HG03060 (cell line): ENCODE results near the gene SYT15.
"Not testable (repeated sequence)": the region's sequence is repeated elsewhere in the genome, so short reads cannot be mapped to it uniquely, and the experiment has no call there.

Experiments
- ATAC-seq: cut with Tn5 transposase; IDR thresholded peaks from one replicate; pipeline ENCODE4 v1.9.1; 2021; ENCODE audit warnings: low read depth, moderate number of reproducible peaks; ENCODE audit not compliant: unreplicated experiment

The SYT15 gene

GRCh38 chr10:46585246-46585645 lies 6.3 kb downstream of the SYT15 start:
- not testable (repeated sequence) for ATAC-seq

DNA sequence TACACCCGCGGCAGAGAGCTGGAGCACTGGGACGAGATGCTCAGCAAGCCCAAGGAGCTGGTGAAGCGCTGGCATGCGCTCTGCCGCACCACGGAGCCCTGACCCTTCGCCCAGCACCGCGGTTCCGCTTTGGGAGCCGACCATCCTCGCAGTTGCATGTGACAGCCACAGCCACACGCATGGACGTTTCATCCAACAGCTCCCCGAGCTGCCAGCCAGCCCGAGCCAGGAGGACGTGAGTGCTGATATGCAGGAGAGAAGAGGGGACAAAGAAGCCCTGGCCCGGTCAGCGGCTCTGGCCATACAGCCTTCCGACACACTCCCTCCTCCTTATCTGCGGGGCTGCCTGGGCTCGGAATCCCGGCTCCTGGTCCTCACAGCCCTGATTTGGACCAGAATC lies 8.6 kb downstream of the SYT15 start:
- ATAC-seq, result not testable (repeated sequence)

- ATAC-seq, result not testable (repeated sequence)
Observed at GRCh38 chr10:46588221-46588620, 9.3 kb downstream of the SYT15 start.

- ATAC-seq, result not testable (repeated sequence)
Observed at GRCh38 chr10:46589589-46589988, 10.7 kb downstream of the SYT15 start.

GRCh38 chr10:46591053-46591452 lies 12.1 kb downstream of the SYT15 start:
- ATAC-seq, result not testable (repeated sequence)

GRCh38 chr10:46593307-46593706 lies 14.4 kb downstream of the SYT15 start:
- not testable (repeated sequence) for ATAC-seq

- not testable (repeated sequence) for ATAC-seq
Observed at GRCh38 chr10:46594453-46595063, 15.6 kb downstream of the SYT15 start.

DNA sequence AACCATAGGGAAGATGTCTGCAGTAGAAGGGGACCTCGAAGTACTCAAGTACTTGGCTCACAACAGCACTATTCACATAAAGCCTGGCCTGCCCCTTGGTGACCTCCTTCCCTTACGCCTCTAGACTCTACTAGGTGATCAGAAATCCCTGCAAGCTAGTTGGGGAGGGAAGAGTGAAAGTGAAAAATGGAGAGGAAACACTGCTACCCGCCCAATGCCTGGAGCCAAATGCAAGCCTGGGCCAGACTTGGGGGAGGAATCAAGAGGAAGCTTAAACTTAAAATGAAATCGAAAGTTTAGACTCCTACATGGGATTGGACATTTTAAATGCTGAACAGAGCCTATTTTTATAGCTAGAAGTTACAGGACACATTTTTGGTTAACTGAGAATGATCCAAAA lies 17.6 kb downstream of the SYT15 start:
- ATAC-seq, result not testable (repeated sequence)

DNA sequence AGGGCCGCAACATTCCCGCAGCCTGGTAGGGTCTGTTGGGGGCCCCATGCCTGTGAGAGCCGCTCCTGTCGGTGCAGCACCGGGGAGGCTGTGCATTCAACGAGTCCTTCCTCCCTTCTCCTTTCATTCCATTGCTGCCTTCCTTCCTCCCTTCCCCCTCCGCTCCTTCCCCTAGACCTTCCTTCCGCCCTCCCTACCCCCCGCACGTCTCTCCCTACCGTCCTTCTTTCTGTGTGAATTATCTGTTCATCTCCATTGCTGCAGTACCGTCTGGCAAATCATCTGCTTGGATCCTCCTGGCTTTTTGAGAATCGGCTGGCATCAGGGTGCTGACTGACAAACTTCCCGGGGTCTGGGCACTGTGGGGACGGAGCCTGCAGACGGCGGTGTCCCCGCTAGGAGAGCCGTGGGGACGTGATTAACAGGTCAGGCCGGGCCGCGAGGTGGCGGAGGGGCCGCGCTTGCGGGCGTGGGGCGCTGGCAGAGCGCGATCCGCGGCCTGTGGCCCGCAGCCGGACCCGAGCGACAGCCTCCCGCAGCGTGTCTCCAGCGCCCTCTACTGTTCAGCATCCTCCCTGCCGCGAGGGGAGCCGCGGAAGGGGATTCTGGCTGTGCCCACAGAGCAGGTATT lies 18.8 kb downstream of the SYT15 start:
- ATAC-seq, result not testable (repeated sequence)

DNA sequence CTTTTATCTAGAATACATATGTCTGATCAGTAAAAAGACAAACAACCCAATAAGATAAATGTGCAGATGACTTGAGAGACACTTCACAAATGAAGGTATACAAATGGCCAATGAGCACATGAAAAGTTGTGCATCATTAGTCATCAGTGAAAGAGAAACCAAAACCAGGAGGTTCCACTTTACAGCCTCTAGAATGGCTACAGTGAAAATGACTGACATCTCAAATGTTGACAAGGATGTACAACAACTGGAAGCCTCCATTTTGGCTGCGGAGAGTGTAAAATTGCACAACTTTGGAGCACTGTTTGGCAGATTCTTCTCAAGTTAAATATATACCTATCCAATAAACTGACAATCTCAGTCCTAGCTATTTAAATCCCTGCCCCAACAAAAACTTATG lies 21.6 kb downstream of the SYT15 start:
- ATAC-seq, result not testable (repeated sequence)

DNA sequence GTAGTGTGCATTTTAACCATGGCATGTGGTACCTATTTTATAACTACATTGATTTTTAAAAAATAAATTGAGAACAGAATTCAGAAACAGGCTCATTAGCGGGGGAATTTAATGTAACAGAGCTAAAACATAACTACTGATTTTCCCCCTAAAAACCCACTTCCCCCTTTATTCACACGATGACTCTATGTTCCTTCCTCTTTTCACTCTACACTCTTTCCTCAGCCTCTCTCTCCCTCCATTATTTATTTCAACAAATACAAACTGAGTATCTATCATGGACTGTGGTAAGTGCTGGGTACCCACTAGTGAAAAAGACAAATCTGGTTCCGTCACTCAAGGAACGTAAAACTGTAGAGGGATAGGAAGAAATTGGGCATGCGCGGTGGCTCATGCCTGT lies 36.6 kb downstream of the SYT15 start:
- not testable (repeated sequence) for ATAC-seq

DNA sequence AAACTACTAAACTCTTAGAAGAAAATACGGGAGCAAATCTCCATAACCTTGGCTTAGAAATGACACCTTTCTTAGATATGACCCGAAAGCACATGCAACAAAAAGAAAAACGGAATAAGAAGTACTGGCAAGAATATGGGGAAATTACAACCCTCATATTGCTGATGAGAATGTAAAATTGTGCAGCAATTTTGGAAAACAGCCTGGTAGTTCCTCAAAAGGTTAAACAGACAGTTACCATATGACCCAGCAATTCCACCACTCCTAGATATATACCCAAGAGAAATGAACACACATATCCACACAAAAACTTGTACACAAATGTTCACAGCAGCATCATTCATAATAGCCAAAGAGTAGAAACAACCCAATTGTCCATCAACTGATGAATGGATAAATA lies 37.3 kb downstream of the SYT15 start:
- ATAC-seq, result not testable (repeated sequence)

DNA sequence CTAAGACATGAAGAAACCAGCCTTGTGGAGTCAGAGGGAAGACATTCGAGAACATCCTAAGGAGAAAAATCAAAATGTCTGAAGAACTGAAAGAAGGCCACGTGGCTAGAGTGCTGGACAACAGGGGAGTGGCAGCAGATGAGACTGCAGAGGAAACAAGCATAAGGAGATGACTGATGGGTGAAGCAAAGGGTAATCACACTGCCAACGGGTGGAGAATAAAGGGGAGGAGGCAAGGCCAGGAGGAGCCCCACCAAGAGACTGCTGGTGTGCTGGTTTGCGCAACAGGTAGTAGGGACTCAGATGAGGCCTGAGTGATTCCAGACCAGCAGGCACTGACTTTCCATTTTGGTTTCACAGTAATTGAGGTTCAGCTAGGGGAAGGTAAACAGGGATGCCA lies 38.2 kb downstream of the SYT15 start:
- ATAC-seq, result not testable (repeated sequence)

DNA sequence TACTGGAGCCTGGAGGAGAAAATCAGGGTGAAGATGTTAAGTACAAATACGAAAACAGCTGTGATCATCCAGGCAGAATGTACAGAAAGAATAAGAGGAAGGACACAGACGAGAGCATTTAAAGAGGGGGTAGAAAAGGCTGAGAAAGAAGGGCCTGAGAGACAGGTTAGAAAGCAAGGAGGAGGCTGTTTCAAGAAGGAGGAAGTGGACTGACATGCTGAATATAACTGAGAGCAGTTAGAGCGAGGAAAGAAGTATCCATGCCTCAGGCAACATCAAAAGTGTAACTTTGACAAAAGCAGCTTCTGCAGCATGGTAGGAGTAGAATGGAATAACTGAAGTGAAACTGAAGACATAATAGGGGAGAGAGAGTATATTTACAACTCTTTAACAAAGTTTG lies 39.0 kb downstream of the SYT15 start:
- ATAC-seq, result not testable (repeated sequence)

GRCh38 chr10:46623899-46624654 lies 45.1 kb downstream of the SYT15 start:
- not testable (repeated sequence) for ATAC-seq

DNA sequence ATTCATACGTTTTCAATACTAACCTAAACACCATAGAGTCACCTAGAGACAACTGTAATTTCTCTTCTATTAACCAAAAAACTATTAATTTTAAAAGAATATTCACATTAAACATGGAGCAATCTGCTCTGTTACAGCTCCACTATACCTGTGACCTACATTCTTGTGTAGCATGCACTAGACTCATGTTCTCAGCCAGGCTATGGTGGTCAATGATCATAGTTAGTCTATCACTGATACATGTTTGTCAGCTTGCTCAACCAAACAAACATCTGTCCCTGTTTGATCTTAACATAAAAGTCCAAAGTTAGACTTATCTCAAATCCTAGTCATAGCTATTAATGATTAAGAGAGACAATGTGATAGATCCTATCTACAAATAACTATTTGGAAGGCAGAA lies 50.9 kb downstream of the SYT15 start:
- not testable (repeated sequence) for ATAC-seq

DNA sequence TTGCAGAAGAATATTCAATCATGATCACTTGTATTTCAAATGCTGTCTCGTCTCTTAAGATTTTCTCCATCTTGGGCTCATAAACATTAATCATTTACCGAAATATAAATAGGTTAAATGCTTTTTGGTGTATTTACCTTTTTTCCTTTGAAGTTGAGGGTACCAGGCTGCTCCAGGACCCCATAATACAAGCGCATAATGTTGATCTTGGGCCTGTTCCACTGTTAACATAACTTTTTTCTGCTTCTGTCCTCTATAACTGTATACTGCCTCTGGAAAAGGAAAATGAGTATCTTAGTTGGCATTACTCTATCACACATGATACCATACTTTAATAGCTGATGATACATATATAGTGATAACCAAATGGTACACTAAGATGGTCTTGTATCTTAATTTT lies 51.9 kb downstream of the SYT15 start:
- not testable (repeated sequence) for ATAC-seq

DNA sequence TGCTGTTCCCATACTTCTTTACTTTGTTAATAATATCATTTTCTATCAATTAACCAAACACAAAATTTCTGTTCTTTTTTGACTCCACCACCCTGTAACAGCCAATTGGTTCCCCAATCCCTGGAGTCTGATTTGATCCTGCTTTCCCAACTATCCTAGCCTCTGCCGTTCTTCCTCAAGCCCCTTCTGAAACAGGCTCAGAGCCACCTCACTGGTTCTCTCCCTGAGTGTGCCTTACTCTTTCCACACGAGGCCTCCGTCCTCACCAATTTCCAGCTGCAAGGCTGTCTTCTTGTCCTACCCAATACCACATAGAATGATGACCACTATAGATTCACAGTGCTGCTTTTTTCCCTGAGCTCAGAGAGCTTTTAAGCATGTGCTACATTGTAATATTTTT lies 52.8 kb downstream of the SYT15 start:
- ATAC-seq, result not testable (repeated sequence)

GRCh38 chr10:46634698-46635097 lies 55.8 kb downstream of the SYT15 start:
- not testable (repeated sequence) for ATAC-seq

- ATAC-seq, result not testable (repeated sequence)
Observed at GRCh38 chr10:46635364-46635959, 56.5 kb downstream of the SYT15 start.

DNA sequence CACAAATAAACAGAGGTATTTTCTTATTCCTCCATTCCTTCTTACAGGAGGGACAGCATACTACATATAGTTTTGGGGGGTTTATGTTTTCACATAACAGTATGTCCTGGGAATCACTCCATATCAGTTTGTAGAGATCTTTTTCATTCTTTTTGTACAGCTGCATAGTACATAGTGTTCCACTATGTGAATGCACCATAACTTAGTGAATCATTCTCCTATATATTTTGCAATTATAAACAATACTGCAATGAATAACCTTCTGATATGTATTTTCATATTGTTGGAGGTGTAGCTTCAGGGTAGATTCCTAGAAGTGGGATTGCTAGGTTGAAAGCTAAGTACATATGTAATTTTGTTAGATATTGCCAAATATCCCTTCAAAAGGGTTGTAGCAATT lies 61.1 kb downstream of the SYT15 start:
- not testable (repeated sequence) for ATAC-seq
